Activated CD4-positive, alpha-beta T cell treated with anti-CD3 and anti-CD28 coated beads for 4 hours (primary cell): ENCODE results near the gene JPH3.

Experiments used
- DNase-seq, 2 donors: peaks; one replicate each; pipeline ENCODE4 v3.0.0-alpha.2; 2020

Gene JPH3

GRCh38 chr16:87684711-87685404 is 82.5 kb downstream of the JPH3 start:
- no peak for DNase-seq

- no peak for DNase-seq
Observed at GRCh38 chr16:87685405-87685755, 83.1 kb downstream of the JPH3 start.

- no peak for DNase-seq
Observed at GRCh38 chr16:87685766-87686165, 83.5 kb downstream of the JPH3 start.

GRCh38 chr16:87686697-87687096 is 84.4 kb downstream of the JPH3 start:
- DNase-seq, result no peak

GRCh38 chr16:87687126-87687910 is 85.0 kb downstream of the JPH3 start:
- DNase-seq, result no peak

- DNase-seq, result no peak
Observed at GRCh38 chr16:87687998-87688529, 85.8 kb downstream of the JPH3 start.

- DNase-seq, result no peak
Observed at GRCh38 chr16:87688876-87689815, 86.8 kb downstream of the JPH3 start.

GRCh38 chr16:87689956-87690465 is 87.7 kb downstream of the JPH3 start:
- no peak for DNase-seq

GRCh38 chr16:87690911-87691685 is 88.8 kb downstream of the JPH3 start:
- no peak for DNase-seq

GRCh38 chr16:87691686-87692079 is 89.4 kb downstream of the JPH3 start:
- DNase-seq, result no peak

- DNase-seq, result no peak
Observed at GRCh38 chr16:87692176-87692575, 89.9 kb downstream of the JPH3 start.

- no peak for DNase-seq
Observed at GRCh38 chr16:87692756-87693155, 90.4 kb downstream of the JPH3 start.

GRCh38 chr16:87693827-87694226 is 91.5 kb downstream of the JPH3 start:
- DNase-seq, result no peak

GRCh38 chr16:87694441-87695125 is 92.3 kb downstream of the JPH3 start:
- DNase-seq, result no peak

- DNase-seq, result no peak
Observed at GRCh38 chr16:87695534-87695933, 93.2 kb downstream of the JPH3 start.

- no peak for DNase-seq
Observed at GRCh38 chr16:87696726-87697125, 94.4 kb downstream of the JPH3 start.

GRCh38 chr16:87697256-87697655 is 94.9 kb downstream of the JPH3 start:
- DNase-seq, result no peak

GRCh38 chr16:87697792-87698191 is 95.5 kb downstream of the JPH3 start:
- DNase-seq, result no peak

- DNase-seq, result no peak
Observed at GRCh38 chr16:87698241-87698640, 95.9 kb downstream of the JPH3 start.

GRCh38 chr16:87698676-87699199 is 96.4 kb downstream of the JPH3 start:
- DNase-seq, result no peak

GRCh38 chr16:87700406-87701077 is 98.2 kb downstream of the JPH3 start:
- DNase-seq, result no peak
